GM12801 (cell line): Measurements from ENCODE around the gene GARS1.

Experiments used
- TF ChIP-seq, protein P1 (sequence below): IDR thresholded peaks from one replicate; pipeline ENCODE4 v1.5.1; 2011; ENCODE audit warnings: control low read depth; ENCODE audit not compliant: insufficient read length; ENCODE audit errors: extremely low read depth

GARS1 gene

DNA sequence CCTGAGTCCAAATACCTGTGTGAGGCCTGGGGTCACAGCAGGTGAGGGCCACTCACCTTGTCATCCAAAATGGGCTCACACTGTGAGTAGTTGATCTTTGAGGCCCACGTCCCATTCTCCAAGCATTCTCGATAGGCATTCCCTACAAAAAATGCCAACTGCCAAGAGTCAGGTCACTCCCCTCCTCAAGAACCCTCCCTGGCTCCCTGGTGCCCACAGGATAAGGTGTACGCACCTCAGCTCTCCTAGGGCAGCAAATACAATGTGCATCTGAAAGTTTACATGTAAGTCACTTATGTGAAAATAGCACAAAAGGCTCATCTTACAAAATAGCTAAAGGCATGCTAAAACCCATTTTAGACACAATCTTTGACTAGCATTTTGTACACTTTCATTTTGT, 72.5 kb downstream of the GARS1 start:
- TF ChIP-seq, protein P1, sequence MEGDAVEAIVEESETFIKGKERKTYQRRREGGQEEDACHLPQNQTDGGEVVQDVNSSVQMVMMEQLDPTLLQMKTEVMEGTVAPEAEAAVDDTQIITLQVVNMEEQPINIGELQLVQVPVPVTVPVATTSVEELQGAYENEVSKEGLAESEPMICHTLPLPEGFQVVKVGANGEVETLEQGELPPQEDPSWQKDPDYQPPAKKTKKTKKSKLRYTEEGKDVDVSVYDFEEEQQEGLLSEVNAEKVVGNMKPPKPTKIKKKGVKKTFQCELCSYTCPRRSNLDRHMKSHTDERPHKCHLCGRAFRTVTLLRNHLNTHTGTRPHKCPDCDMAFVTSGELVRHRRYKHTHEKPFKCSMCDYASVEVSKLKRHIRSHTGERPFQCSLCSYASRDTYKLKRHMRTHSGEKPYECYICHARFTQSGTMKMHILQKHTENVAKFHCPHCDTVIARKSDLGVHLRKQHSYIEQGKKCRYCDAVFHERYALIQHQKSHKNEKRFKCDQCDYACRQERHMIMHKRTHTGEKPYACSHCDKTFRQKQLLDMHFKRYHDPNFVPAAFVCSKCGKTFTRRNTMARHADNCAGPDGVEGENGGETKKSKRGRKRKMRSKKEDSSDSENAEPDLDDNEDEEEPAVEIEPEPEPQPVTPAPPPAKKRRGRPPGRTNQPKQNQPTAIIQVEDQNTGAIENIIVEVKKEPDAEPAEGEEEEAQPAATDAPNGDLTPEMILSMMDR: no peak

DNA sequence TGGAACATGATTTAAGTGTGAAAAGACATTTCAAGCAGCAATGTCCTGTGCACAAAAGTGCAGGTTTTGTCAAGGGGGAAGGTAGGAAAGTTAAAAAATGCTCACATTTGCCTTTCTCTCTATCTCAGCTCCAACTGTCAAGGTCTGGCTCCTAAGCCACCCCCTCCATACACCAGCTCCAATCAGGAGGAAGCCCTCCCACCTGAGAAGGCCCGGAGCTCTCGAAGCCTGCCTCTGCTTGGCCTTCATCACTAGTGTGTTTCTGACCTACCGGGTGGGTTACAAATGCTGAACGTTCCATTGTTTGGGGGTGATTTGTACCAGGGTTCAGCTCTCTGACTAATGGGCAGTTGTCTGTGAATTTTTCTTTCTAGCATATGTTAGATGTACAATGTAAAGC, 73.4 kb downstream of the GARS1 start:
- TF ChIP-seq, protein P1: no peak

DNA sequence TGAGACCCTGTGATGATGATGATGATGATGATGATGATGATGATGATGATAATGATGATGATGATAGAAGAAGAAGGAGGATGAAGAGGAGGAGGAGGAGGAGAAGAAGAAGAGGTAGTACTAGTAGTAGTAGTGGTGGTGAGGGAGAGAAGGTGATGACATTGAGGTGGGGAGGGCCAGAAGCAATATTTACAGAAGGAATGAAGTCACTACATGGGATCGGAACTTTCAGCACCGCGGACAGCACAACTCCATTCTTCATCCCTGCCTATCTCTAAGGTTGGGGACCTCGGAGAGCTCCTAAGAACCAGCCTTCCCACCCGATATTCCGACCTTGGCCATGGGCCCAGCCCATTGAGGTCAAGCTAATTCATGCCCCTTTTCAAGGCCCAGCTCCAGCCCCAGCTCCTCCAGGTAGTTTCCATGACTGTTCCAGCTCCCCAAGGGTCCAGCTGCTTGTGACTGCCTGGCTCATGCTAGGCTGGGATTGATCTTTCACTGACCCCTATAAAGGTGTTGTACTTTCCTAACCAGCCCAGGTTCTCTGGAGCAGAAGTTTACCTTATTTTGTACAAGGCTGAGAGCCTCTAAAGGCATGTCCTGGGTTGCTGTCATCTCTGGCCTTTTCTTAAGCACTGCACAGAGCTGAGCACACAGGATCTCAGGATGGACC, 77.3 kb downstream of the GARS1 start:
- TF ChIP-seq, protein P1: no peak

DNA sequence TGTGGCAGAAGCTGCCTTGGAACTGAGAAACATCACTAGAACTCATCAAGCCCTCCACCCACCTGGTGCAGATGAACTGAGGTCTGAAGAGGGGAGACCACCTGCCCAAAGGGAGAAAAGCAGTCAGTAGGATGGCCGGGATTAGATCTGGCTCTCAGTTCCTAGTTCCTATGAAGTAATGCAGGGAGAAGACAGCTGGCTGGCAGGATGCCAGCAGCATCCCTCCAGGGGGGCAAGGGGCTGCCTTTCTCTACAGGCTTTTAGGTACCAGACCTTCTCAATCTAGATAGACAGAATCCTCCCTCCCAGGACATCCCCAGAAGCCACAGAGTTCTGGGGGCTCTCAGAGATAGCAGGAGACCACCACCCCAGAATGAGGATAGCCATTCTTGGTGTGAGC, 79.7 kb downstream of the GARS1 start:
- TF ChIP-seq, protein P1: no peak

DNA sequence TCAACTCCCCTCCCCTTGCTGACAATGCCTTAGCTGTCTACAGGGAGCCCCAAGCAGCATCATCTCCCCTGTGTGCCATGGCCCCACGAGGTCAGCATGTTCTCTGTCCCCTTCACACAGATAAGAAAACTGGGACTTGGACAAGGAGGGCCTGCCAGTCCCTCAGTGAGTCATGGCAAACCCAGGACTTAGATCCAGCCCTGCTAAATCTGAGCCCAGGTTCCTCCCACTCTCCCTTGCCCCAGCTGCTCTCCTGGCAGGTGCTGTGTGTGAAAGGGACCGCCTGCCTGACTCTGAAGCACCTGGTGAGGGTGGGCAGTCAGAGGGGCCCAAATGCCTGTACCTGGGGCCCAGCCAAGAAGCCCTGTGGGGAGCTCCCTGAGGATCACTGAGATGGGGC, 80.2 kb downstream of the GARS1 start:
- TF ChIP-seq, protein P1: no peak

DNA sequence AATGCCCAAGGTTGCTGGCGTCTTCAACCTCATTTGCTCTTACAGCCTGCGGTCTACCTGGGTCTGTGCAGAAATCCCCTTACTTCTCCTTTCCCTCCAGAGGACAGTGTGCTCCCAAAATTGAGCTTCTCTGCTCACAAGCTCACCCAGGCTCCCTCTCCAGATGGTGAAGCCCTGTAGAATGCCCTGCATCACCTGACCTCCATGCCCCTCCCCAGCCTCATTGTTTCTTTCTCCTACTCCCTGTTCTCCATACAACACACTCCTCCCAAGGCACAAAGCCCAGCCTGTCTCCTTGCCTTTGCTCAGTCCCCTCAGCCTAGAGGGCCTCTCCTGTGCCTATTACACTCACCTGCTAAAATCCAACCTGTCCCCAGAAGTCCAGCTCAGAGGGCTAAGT, 84.1 kb downstream of the GARS1 start:
- TF ChIP-seq, protein P1: no peak

DNA sequence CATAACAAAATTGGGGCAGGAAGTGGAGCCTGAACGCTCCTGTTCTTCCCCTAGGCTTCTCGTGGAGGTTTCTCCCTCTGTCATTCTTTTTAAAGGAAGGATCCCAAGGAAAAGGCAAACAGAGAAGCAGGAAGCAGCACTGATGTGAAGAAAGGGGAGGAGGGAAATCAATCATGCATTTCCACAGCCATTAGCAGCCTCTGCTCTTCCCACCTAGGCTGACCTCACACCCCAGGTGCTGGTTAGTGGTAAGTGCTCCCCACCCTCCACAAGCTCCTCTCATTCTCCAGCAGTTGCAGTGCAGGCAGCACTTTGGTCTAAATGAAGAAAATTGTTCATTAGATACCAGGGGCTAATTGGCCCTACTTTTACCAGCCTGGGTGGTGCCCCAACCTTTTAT, 85.0 kb downstream of the GARS1 start:
- TF ChIP-seq, protein P1: no peak

DNA sequence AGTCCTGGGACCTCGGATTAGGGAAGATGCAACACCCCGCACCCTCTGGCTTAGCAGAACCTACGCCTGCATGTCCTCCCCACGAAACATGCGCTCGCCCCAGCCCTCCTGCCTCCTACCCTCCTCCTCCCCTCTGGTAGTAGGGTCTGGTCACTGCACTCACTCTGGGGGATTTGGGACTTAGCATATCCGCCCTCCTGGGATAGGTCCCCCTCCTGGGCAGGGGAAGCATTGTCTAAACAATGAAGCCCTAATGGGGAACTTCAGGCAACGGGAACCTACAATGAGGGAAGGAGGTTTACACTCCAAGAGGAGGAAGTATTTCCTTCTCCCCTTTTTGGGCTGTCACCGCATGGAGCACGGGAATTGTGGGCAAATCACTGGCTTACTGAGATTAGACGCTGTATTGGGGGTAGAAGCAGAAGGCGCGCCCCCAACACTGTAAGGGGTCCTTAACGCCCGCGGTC, 86.7 kb downstream of the GARS1 start:
- TF ChIP-seq, protein P1: no peak
